BLaER1 (cell line): ENCODE results near the gene RBAK.
"Not testable (repeated sequence)": the region's sequence is repeated elsewhere in the genome, so short reads cannot be mapped to it uniquely, and the experiment has no call there.

ENCODE experiments used
- H3K27ac ChIP-seq: shearing (Covaris generic); formaldehyde crosslinking; 2 replicates; pipeline ENCODE4 v1.8.1; 2022
- H3K27me3 ChIP-seq: shearing (Covaris generic); formaldehyde crosslinking; 2 replicates; pipeline ENCODE4 v1.8.1; 2022
- H3K36me3 ChIP-seq: shearing (Covaris generic); formaldehyde crosslinking; 2 replicates; pipeline ENCODE4 v1.8.1; 2022
- H3K4me1 ChIP-seq: shearing (Covaris generic); formaldehyde crosslinking; 2 replicates; pipeline ENCODE4 v1.8.1; 2022
- H3K4me2 ChIP-seq: shearing (Covaris generic); formaldehyde crosslinking; 2 replicates; pipeline ENCODE4 v1.8.1; 2022
- H3K4me3 ChIP-seq: shearing (Covaris generic); formaldehyde crosslinking; 2 replicates; pipeline ENCODE4 v1.8.1; 2022
- H3K9ac ChIP-seq: shearing (Covaris generic); formaldehyde crosslinking; 2 replicates; pipeline ENCODE4 v1.8.1; 2022
- H3K9me3 ChIP-seq: shearing (Covaris generic); formaldehyde crosslinking; 2 replicates; pipeline ENCODE4 v1.8.1; 2022
- H4K20me1 ChIP-seq: shearing (Covaris generic); formaldehyde crosslinking; 2 replicates; pipeline ENCODE4 v1.8.1; 2022
- Cebpa-rat ChIP-seq: shearing (Covaris generic); IDR thresholded peaks from 2 replicates; pipeline ENCODE4 v1.8.1; 2022

The RBAK gene

GRCh38 chr7:5083311-5083711 is 37.7 kb downstream of the RBAK start:
- Histone ChIP-seq H3K4me1 (peaks cover 7% of the 10 kb centered on the region), H3K4me3 (no peak overlapping the region)

GRCh38 chr7:5086256-5086655 is 40.6 kb downstream of the RBAK start:
- no peak for TF ChIP-seq Cebpa-rat
- Histone ChIP-seq H3K4me1 (peaks cover 7% of the 10 kb centered on the region), H3K9me3 (no peaks in the 10 kb centered on the region), H3K4me3 (no peak overlapping the region), H3K27me3 (no peaks in the 10 kb centered on the region), H3K4me2 (no peak overlapping the region), H3K27ac (no peak overlapping the region), H4K20me1 (no peaks in the 10 kb centered on the region), H3K36me3 (no peaks in the 10 kb centered on the region), H3K9ac (no peak overlapping the region)

More at GRCh38 chr7:5083311-5083711, 37.7 kb downstream of the RBAK start:
- Histone ChIP-seq H4K20me1 (no peaks in the 10 kb centered on the region), H3K36me3 (no peaks in the 10 kb centered on the region), H3K9me3 (no peaks in the 10 kb centered on the region), H3K9ac (no peak overlapping the region), H3K27ac (no peak overlapping the region), H3K4me2 (no peak overlapping the region), H3K27me3 (no peaks in the 10 kb centered on the region)
- no peak for TF ChIP-seq Cebpa-rat

GRCh38 chr7:5088228-5088833 is 42.7 kb downstream of the RBAK start:
- H3K4me2 ChIP-seq, H3K36me3 ChIP-seq, H3K27me3 ChIP-seq, H4K20me1 ChIP-seq, H3K9ac ChIP-seq, H3K4me1 ChIP-seq, H3K9me3 ChIP-seq, H3K4me3 ChIP-seq, H3K27ac ChIP-seq: not testable (repeated sequence)

- no peak for TF ChIP-seq Cebpa-rat
- Histone ChIP-seq H3K27me3 (no peaks in the 10 kb centered on the region), H3K4me1 (peaks cover 7% of the 10 kb centered on the region), H3K4me2 (no peak overlapping the region), H3K27ac (no peak overlapping the region), H3K9me3 (peaks cover 12% of the 10 kb centered on the region), H3K4me3 (no peak overlapping the region), H3K36me3 (no peaks in the 10 kb centered on the region), H3K9ac (no peak overlapping the region), H4K20me1 (no peaks in the 10 kb centered on the region)
Observed at GRCh38 chr7:5088906-5089305, 43.2 kb downstream of the RBAK start.

- H3K4me2 ChIP-seq, result no peak overlapping the region
- no peak overlapping the region for H3K4me3 ChIP-seq
- TF ChIP-seq Cebpa-rat, result no peak
- no peaks in the 10 kb centered on the region for H3K4me1 ChIP-seq
- no peaks in the 10 kb centered on the region for H4K20me1 ChIP-seq
- H3K27ac ChIP-seq, result no peak overlapping the region
- H3K36me3 ChIP-seq, result no peaks in the 10 kb centered on the region
- H3K9ac ChIP-seq, result no peak overlapping the region
- H3K9me3 ChIP-seq, result peaks cover 37% of the 10 kb centered on the region
- no peaks in the 10 kb centered on the region for H3K27me3 ChIP-seq
Observed at GRCh38 chr7:5093948-5094347, 48.3 kb downstream of the RBAK start.

GRCh38 chr7:5094641-5095040 is 49.0 kb downstream of the RBAK start:
- no peaks in the 10 kb centered on the region for H4K20me1 ChIP-seq
- no peak for TF ChIP-seq Cebpa-rat
- H3K9ac ChIP-seq, result no peak overlapping the region
- peaks cover 43% of the 10 kb centered on the region for H3K9me3 ChIP-seq
- H3K36me3 ChIP-seq, result no peaks in the 10 kb centered on the region
- no peak overlapping the region for H3K4me2 ChIP-seq
- H3K27ac ChIP-seq, result no peak overlapping the region
- H3K4me3 ChIP-seq, result no peak overlapping the region
- no peaks in the 10 kb centered on the region for H3K27me3 ChIP-seq
- no peaks in the 10 kb centered on the region for H3K4me1 ChIP-seq

GRCh38 chr7:5116359-5116758 is 70.7 kb downstream of the RBAK start:
- no peak overlapping the region for H3K4me2 ChIP-seq
- no peaks in the 10 kb centered on the region for H3K4me1 ChIP-seq
- no peaks in the 10 kb centered on the region for H3K36me3 ChIP-seq
- no peaks in the 10 kb centered on the region for H3K9me3 ChIP-seq
- H4K20me1 ChIP-seq, result no peaks in the 10 kb centered on the region
- TF ChIP-seq Cebpa-rat, result no peak
- no peak overlapping the region for H3K4me3 ChIP-seq
- no peak overlapping the region for H3K27ac ChIP-seq
- H3K27me3 ChIP-seq, result no peaks in the 10 kb centered on the region
- H3K9ac ChIP-seq, result no peak overlapping the region

- no peak for TF ChIP-seq Cebpa-rat
- Histone ChIP-seq H3K27ac (no peak overlapping the region), H3K9me3 (no peaks in the 10 kb centered on the region), H3K9ac (no peak overlapping the region), H3K4me1 (0 out of 2 replicates have a peak, but pooled peaks cover 4% of the 10 kb centered on the region), H4K20me1 (no peaks in the 10 kb centered on the region), H3K4me2 (no peak overlapping the region), H3K4me3 (no peak overlapping the region), H3K27me3 (no peaks in the 10 kb centered on the region), H3K36me3 (no peaks in the 10 kb centered on the region)
Observed at GRCh38 chr7:5117095-5117970, 71.7 kb downstream of the RBAK start.
